Endothelial cell (in vitro differentiated cells): ENCODE results near the gene SH3RF3. TPM values are rescaled to one million over a fixed set of nuclear protein-coding genes. Genes with fewer than 3 reads are reported as not detected.
"Not testable (repeated sequence)": the region's sequence is repeated elsewhere in the genome, so short reads cannot be mapped to it uniquely, and the experiment has no call there.

Experiments used
- DNase-seq: peaks from one replicate; pipeline ENCODE4 v3.0.0; 2021; ENCODE audit warnings: low spot score
- H3K27ac Mint-ChIP-seq: one replicate; pipeline ENCODE4 v1.8.0; 2021; ENCODE audit warnings: mixed read lengths, inconsistent platforms; ENCODE audit not compliant: unreplicated experiment
- H3K27me3 Mint-ChIP-seq: one replicate; pipeline ENCODE4 v1.8.0; 2021; ENCODE audit warnings: mild to moderate bottlenecking, moderate library complexity, mixed read lengths, inconsistent platforms; ENCODE audit not compliant: unreplicated experiment
- H3K36me3 Mint-ChIP-seq: one replicate; pipeline ENCODE4 v1.8.0; 2021; ENCODE audit warnings: mild to moderate bottlenecking, low read depth, mixed read lengths, inconsistent platforms; ENCODE audit not compliant: unreplicated experiment
- H3K4me1 Mint-ChIP-seq: one replicate; pipeline ENCODE4 v1.8.0; 2021; ENCODE audit warnings: mild to moderate bottlenecking, mixed read lengths, inconsistent platforms; ENCODE audit not compliant: unreplicated experiment
- H3K4me3 Mint-ChIP-seq: one replicate; pipeline ENCODE4 v1.8.0; 2021; ENCODE audit warnings: mild to moderate bottlenecking, mixed read lengths, inconsistent platforms; ENCODE audit not compliant: unreplicated experiment
- H3K9me3 Mint-ChIP-seq: one replicate; pipeline ENCODE4 v1.8.0; 2021; ENCODE audit warnings: mixed read lengths, inconsistent platforms; ENCODE audit not compliant: unreplicated experiment
- CTCF ChIP-seq: fragments of 200-600 bp; sonication (generic); IDR thresholded peaks from one replicate; pipeline ENCODE4 v1.5.0; 2021; ENCODE audit warnings: antibody characterized with exemption; ENCODE audit not compliant: unreplicated experiment
- total RNA-seq: library from RNA; stranded (reverse); fragmentation: NEBNext Ultra II Directional; extraction: Animal tissue kit (Norgen Biotek cat#: 25700); gene quantifications from one replicate; pipeline ENCODE4 v1.2.1, GENCODE V29; 2021; ENCODE audit not compliant: unreplicated experiment

SH3RF3 gene
- total RNA-seq, 1 donor from 2014 or later = 12.8 TPM

- Mint-ChIP-seq H3K27me3 (peaks cover 7% of the 10 kb centered on the region), H3K4me3 (no peak overlapping the region), H3K9me3 (no peaks in the 10 kb centered on the region), H3K36me3 (no peaks in the 10 kb centered on the region), H3K4me1 (peaks cover 16% of the 10 kb centered on the region), H3K27ac (no peak overlapping the region)
- no peak for TF ChIP-seq CTCF
- no peak for DNase-seq
Measured at GRCh38 chr2:109102588-109103233, 26.3 kb upstream of the SH3RF3 start.

- H3K9me3 Mint-ChIP-seq = no peaks in the 10 kb centered on the region
- peaks cover 3% of the 10 kb centered on the region for H3K4me1 Mint-ChIP-seq
- no peak overlapping the region for H3K4me3 Mint-ChIP-seq
- H3K27me3 Mint-ChIP-seq = peaks cover 10% of the 10 kb centered on the region
- H3K36me3 Mint-ChIP-seq = no peaks in the 10 kb centered on the region
- no peak overlapping the region for H3K27ac Mint-ChIP-seq
- TF ChIP-seq CTCF = no peak
- DNase-seq = no peak
Measured at GRCh38 chr2:109105113-109105512, 23.9 kb upstream of the SH3RF3 start.

GRCh38 chr2:109108740-109109139, 20.3 kb upstream of the SH3RF3 start:
- H3K27me3 Mint-ChIP-seq = peaks cover 6% of the 10 kb centered on the region
- H3K4me3 Mint-ChIP-seq = no peak overlapping the region
- no peaks in the 10 kb centered on the region for H3K36me3 Mint-ChIP-seq
- no peaks in the 10 kb centered on the region for H3K4me1 Mint-ChIP-seq
- no peaks in the 10 kb centered on the region for H3K9me3 Mint-ChIP-seq
- DNase-seq = no peak
- TF ChIP-seq CTCF = no peak
- no peak overlapping the region for H3K27ac Mint-ChIP-seq

GRCh38 chr2:109109342-109109741, 19.7 kb upstream of the SH3RF3 start:
- H3K27me3 Mint-ChIP-seq = peaks cover 6% of the 10 kb centered on the region
- no peak for TF ChIP-seq CTCF
- no peak for DNase-seq
- no peaks in the 10 kb centered on the region for H3K4me1 Mint-ChIP-seq
- no peaks in the 10 kb centered on the region for H3K36me3 Mint-ChIP-seq
- no peak overlapping the region for H3K4me3 Mint-ChIP-seq
- no peak overlapping the region for H3K27ac Mint-ChIP-seq
- H3K9me3 Mint-ChIP-seq = no peaks in the 10 kb centered on the region

GRCh38 chr2:109110170-109110569, 18.8 kb upstream of the SH3RF3 start:
- no peaks in the 10 kb centered on the region for H3K4me1 Mint-ChIP-seq
- no peaks in the 10 kb centered on the region for H3K36me3 Mint-ChIP-seq
- no peak for DNase-seq
- no peak overlapping the region for H3K4me3 Mint-ChIP-seq
- peaks cover 6% of the 10 kb centered on the region for H3K27me3 Mint-ChIP-seq
- H3K9me3 Mint-ChIP-seq = no peaks in the 10 kb centered on the region
- no peak overlapping the region for H3K27ac Mint-ChIP-seq
- no peak for TF ChIP-seq CTCF

GRCh38 chr2:109117181-109117580, 11.8 kb upstream of the SH3RF3 start:
- DNase-seq, H3K9me3 Mint-ChIP-seq, H3K4me1 Mint-ChIP-seq, H3K36me3 Mint-ChIP-seq, H3K27me3 Mint-ChIP-seq, H3K4me3 Mint-ChIP-seq, H3K27ac Mint-ChIP-seq: not testable (repeated sequence)
